Brain microvascular endothelial cell (primary cell): Measurements from ENCODE around the gene HMCN1.

Experiments
- DNase-seq: peaks from one replicate; pipeline ENCODE4 v3.0.0-alpha.2; 2020
- H3K27ac ChIP-seq: fragments of 250-450 bp; sonication (Bioruptor Pico); 2 replicates; pipeline ENCODE4 v1.5.1; 2020; ENCODE audit warnings: mild to moderate bottlenecking, moderate library complexity
- H3K27me3 ChIP-seq: fragments of 250-450 bp; sonication (Bioruptor Pico); replicated peaks from 2 replicates; pipeline ENCODE4 v1.5.1; 2020; ENCODE audit warnings: mild to moderate bottlenecking
- H3K36me3 ChIP-seq: fragments of 250-450 bp; sonication (Bioruptor Pico); replicated peaks from 2 replicates; pipeline ENCODE4 v1.5.1; 2020; ENCODE audit warnings: mild to moderate bottlenecking
- H3K4me3 ChIP-seq: 2 replicates; pipeline ENCODE4 v1.5.1; 2011; ENCODE audit warnings: low read depth, mild to moderate bottlenecking, control low read depth, low read length, moderate library complexity
- CTCF ChIP-seq: IDR thresholded peaks from 2 replicates; pipeline ENCODE4 v1.5.1; 2011; ENCODE audit warnings: low read depth, mild to moderate bottlenecking, moderate library complexity, low read length, control low read depth, inconsistent platforms; ENCODE audit errors: missing control alignments
- in situ Hi-C: cut with HindIII; loops from 2 replicates; pipeline ENCODE4 v1.10.0; 2017; ENCODE audit warnings: low sequenced_read_pairs, low pct_ligation_motif_present

The HMCN1 gene

GRCh38 chr1:186142916-186143315 lies 408.7 kb downstream of the HMCN1 start:
- Histone ChIP-seq H3K27me3 (no peaks in the 10 kb centered on the region), H3K4me3 (no peak overlapping the region), H3K27ac (no peak overlapping the region), H3K36me3 (no peaks in the 10 kb centered on the region)
- in situ Hi-C loops: no loop called here
- no peak for TF ChIP-seq CTCF
- no peak for DNase-seq

GRCh38 chr1:186143481-186143880 lies 409.3 kb downstream of the HMCN1 start:
- no peak overlapping the region for H3K4me3 ChIP-seq
- H3K36me3 ChIP-seq: no peaks in the 10 kb centered on the region
- in situ Hi-C loops: no loop called here
- H3K27ac ChIP-seq: no peak overlapping the region
- no peak for DNase-seq
- no peaks in the 10 kb centered on the region for H3K27me3 ChIP-seq
- no peak for TF ChIP-seq CTCF

- in situ Hi-C loops: no loop called here
- no peaks in the 10 kb centered on the region for H3K36me3 ChIP-seq
- H3K27me3 ChIP-seq: no peaks in the 10 kb centered on the region
- no peak overlapping the region for H3K27ac ChIP-seq
- DNase-seq: no peak
- H3K4me3 ChIP-seq: no peak overlapping the region
- no peak for TF ChIP-seq CTCF
These were observed 410.3 kb downstream of the HMCN1 start for GRCh38 chr1:186144505-186144904.

GRCh38 chr1:186146974-186147373 lies 412.8 kb downstream of the HMCN1 start:
- no peak for DNase-seq
- in situ Hi-C loops: no loop called here
- TF ChIP-seq CTCF: no peak

GRCh38 chr1:186149591-186149990 lies 415.4 kb downstream of the HMCN1 start:
- H3K27me3 ChIP-seq: no peaks in the 10 kb centered on the region
- H3K27ac ChIP-seq: no peak overlapping the region
- H3K36me3 ChIP-seq: no peaks in the 10 kb centered on the region
- TF ChIP-seq CTCF: no peak
- in situ Hi-C loops: no loop called here
- DNase-seq: no peak
- H3K4me3 ChIP-seq: no peak overlapping the region

More at GRCh38 chr1:186146974-186147373, 412.8 kb downstream of the HMCN1 start:
- Histone ChIP-seq H3K36me3 (no peaks in the 10 kb centered on the region), H3K27ac (no peak overlapping the region), H3K27me3 (no peaks in the 10 kb centered on the region), H3K4me3 (no peak overlapping the region)

GRCh38 chr1:186152227-186152619 lies 418.0 kb downstream of the HMCN1 start:
- no peaks in the 10 kb centered on the region for H3K27me3 ChIP-seq
- in situ Hi-C loops: no loop called here
- no peaks in the 10 kb centered on the region for H3K36me3 ChIP-seq
- DNase-seq: no peak
- H3K27ac ChIP-seq: peak overlapping the region; percentile 2
- H3K4me3 ChIP-seq: no peak overlapping the region
- no peak for TF ChIP-seq CTCF
